ENCODE results near the gene PLK5. TPM values are rescaled to one million over a fixed set of nuclear protein-coding genes. Genes with fewer than 3 reads are reported as not detected.

PLK5 gene
- total RNA-seq, 2 experiments from 2014 or later, result not detected

GRCh38 chr19:1574354-1575136 lies 50.7 kb downstream of the PLK5 start:
- Mint-ChIP-seq H3K27me3 (ENCODE audit: low read depth) (peaks cover 6% of the 10 kb centered on the region), H3K36me3 (ENCODE audit: low read depth) (peaks cover 2% of the 10 kb centered on the region), H3K4me3 (no peak overlapping the region), H3K9me3 (ENCODE audit: insufficient read depth) (no peaks in the 10 kb centered on the region), H3K27ac (no peak overlapping the region), H3K4me1 (ENCODE audit: low read depth) (peaks cover 2% of the 10 kb centered on the region)
- POLR2A ChIA-PET, result no interaction called here
- CTCF ChIA-PET, result no interaction called here
- ATAC-seq (no peak), DNase-seq (no peak)

- Mint-ChIP-seq H3K27ac (no peak overlapping the region), H3K27me3 (ENCODE audit: low read depth) (no peaks in the 10 kb centered on the region), H3K36me3 (ENCODE audit: low read depth) (peaks cover 8% of the 10 kb centered on the region), H3K4me1 (ENCODE audit: low read depth) (no peaks in the 10 kb centered on the region), H3K9me3 (ENCODE audit: insufficient read depth) (no peaks in the 10 kb centered on the region), H3K4me3 (no peak overlapping the region)
- ChIA-PET POLR2A (no interaction called here), CTCF (interaction anchor here (0.9 kb wide), 1 partner anchor 30 kb away, joined by 3 read pairs; no protein-coding TSS in a partner anchor)
- ATAC-seq (no peak), DNase-seq (no peak)
Observed at GRCh38 chr19:1575323-1576241, 51.7 kb downstream of the PLK5 start.

- Mint-ChIP-seq H3K36me3 (ENCODE audit: low read depth) (peaks cover 13% of the 10 kb centered on the region), H3K27ac (no peak overlapping the region), H3K4me1 (ENCODE audit: low read depth) (no peaks in the 10 kb centered on the region), H3K4me3 (no peak overlapping the region), H3K9me3 (ENCODE audit: insufficient read depth) (no peaks in the 10 kb centered on the region), H3K27me3 (ENCODE audit: low read depth) (no peaks in the 10 kb centered on the region)
- no peak for DNase-seq
- no peak for ATAC-seq
- POLR2A ChIA-PET, result interaction anchor here (0.9 kb wide), 1 partner anchor 9 kb away, joined by 3 read pairs; no protein-coding TSS in a partner anchor
- CTCF ChIA-PET, result interaction anchor here (0.9 to 1.0 kb wide), 2 partner anchors 14 to 30 kb away, joined by 3 to 5 read pairs; no protein-coding TSS in a partner anchor
Observed at GRCh38 chr19:1576242-1577089, 52.6 kb downstream of the PLK5 start.

GRCh38 chr19:1577090-1577928 lies 53.4 kb downstream of the PLK5 start:
- CTCF ChIA-PET, result interaction anchor here (1.0 kb wide), 1 partner anchor 13 kb away, joined by 5 read pairs; no protein-coding TSS in a partner anchor
- no peaks in the 10 kb centered on the region for H3K4me1 Mint-ChIP-seq (ENCODE audit: low read depth)
- no peak overlapping the region for H3K27ac Mint-ChIP-seq
- peaks cover 15% of the 10 kb centered on the region for H3K36me3 Mint-ChIP-seq (ENCODE audit: low read depth)
- no peaks in the 10 kb centered on the region for H3K27me3 Mint-ChIP-seq (ENCODE audit: low read depth)
- POLR2A ChIA-PET, result interaction anchor here (0.9 kb wide), 1 partner anchor 10 kb away, joined by 3 read pairs; no protein-coding TSS in a partner anchor
- DNase-seq (no peak), ATAC-seq (no peak)
- H3K9me3 Mint-ChIP-seq (ENCODE audit: insufficient read depth), result no peaks in the 10 kb centered on the region
- no peak overlapping the region for H3K4me3 Mint-ChIP-seq

- CTCF ChIA-PET, result no interaction called here
- Mint-ChIP-seq H3K27ac (no peak overlapping the region), H3K4me3 (no peak overlapping the region), H3K4me1 (ENCODE audit: low read depth) (no peaks in the 10 kb centered on the region), H3K36me3 (ENCODE audit: low read depth) (peaks cover 20% of the 10 kb centered on the region), H3K27me3 (ENCODE audit: low read depth) (no peaks in the 10 kb centered on the region), H3K9me3 (ENCODE audit: insufficient read depth) (no peaks in the 10 kb centered on the region)
- ATAC-seq (no peak), DNase-seq (no peak)
- POLR2A ChIA-PET, result no interaction called here
Observed at GRCh38 chr19:1577929-1578618, 54.2 kb downstream of the PLK5 start.

- ChIA-PET POLR2A (no interaction called here), CTCF (no interaction called here)
- ATAC-seq (no peak), DNase-seq (no peak)
- Mint-ChIP-seq H3K27me3 (ENCODE audit: low read depth) (no peaks in the 10 kb centered on the region), H3K9me3 (ENCODE audit: insufficient read depth) (no peaks in the 10 kb centered on the region), H3K27ac (no peak overlapping the region), H3K4me1 (ENCODE audit: low read depth) (no peaks in the 10 kb centered on the region), H3K4me3 (no peak overlapping the region), H3K36me3 (ENCODE audit: low read depth) (peaks cover 23% of the 10 kb centered on the region)
Observed at GRCh38 chr19:1579222-1579621, 55.3 kb downstream of the PLK5 start.

- CTCF ChIA-PET, result no interaction called here
- POLR2A ChIA-PET, result no interaction called here
- Mint-ChIP-seq H3K27ac (no peak overlapping the region), H3K4me1 (ENCODE audit: low read depth) (no peaks in the 10 kb centered on the region), H3K9me3 (ENCODE audit: insufficient read depth) (no peaks in the 10 kb centered on the region), H3K36me3 (ENCODE audit: low read depth) (peaks cover 28% of the 10 kb centered on the region), H3K4me3 (no peak overlapping the region), H3K27me3 (ENCODE audit: low read depth) (no peaks in the 10 kb centered on the region)
- DNase-seq, result no peak
- no peak for ATAC-seq
Observed at GRCh38 chr19:1580382-1580781, 56.5 kb downstream of the PLK5 start.

- Mint-ChIP-seq H3K27me3 (ENCODE audit: low read depth) (no peaks in the 10 kb centered on the region), H3K27ac (no peak overlapping the region), H3K36me3 (ENCODE audit: low read depth) (peaks cover 30% of the 10 kb centered on the region), H3K4me1 (ENCODE audit: low read depth) (no peaks in the 10 kb centered on the region), H3K4me3 (no peak overlapping the region), H3K9me3 (ENCODE audit: insufficient read depth) (no peaks in the 10 kb centered on the region)
- ChIA-PET CTCF (no interaction called here), POLR2A (no interaction called here)
- ATAC-seq, result no peak
- no peak for DNase-seq
Observed at GRCh38 chr19:1580957-1581356, 57.1 kb downstream of the PLK5 start.

GRCh38 chr19:1582201-1582600 lies 58.3 kb downstream of the PLK5 start:
- no peak for ATAC-seq
- no peak overlapping the region for H3K4me3 Mint-ChIP-seq

GRCh38 chr19:1584500-1585242 lies 60.8 kb downstream of the PLK5 start:
- CTCF ChIA-PET, result no interaction called here
- no peak for ATAC-seq

More at GRCh38 chr19:1582201-1582600, 58.3 kb downstream of the PLK5 start:
- no peaks in the 10 kb centered on the region for H3K9me3 Mint-ChIP-seq (ENCODE audit: insufficient read depth)
- H3K4me1 Mint-ChIP-seq (ENCODE audit: low read depth), result no peaks in the 10 kb centered on the region
- peaks cover 35% of the 10 kb centered on the region for H3K36me3 Mint-ChIP-seq (ENCODE audit: low read depth)
- ChIA-PET POLR2A (interaction anchor here (0.6 kb wide), 1 partner anchor 11 kb away, joined by 3 read pairs; the partner anchor contains the start of gene MBD3), CTCF (no interaction called here)
- DNase-seq, result no peak
- no peaks in the 10 kb centered on the region for H3K27me3 Mint-ChIP-seq (ENCODE audit: low read depth)
- H3K27ac Mint-ChIP-seq, result no peak overlapping the region

More at GRCh38 chr19:1584500-1585242, 60.8 kb downstream of the PLK5 start:
- Mint-ChIP-seq H3K9me3 (ENCODE audit: insufficient read depth) (no peaks in the 10 kb centered on the region), H3K27ac (no peak overlapping the region), H3K27me3 (ENCODE audit: low read depth) (no peaks in the 10 kb centered on the region), H3K36me3 (ENCODE audit: low read depth) (peaks cover 34% of the 10 kb centered on the region), H3K4me1 (ENCODE audit: low read depth) (peaks cover 5% of the 10 kb centered on the region), H3K4me3 (no peak overlapping the region)
- no peak for DNase-seq
- POLR2A ChIA-PET, result no interaction called here

Measured in activated CD8-positive, alpha-beta T cell treated with anti-CD3 and anti-CD28 coated beads, Interleukin-2, amount 10 ng/mL, durations not matched to agents 7 days and 5 days (primary cell).